CD4-positive, alpha-beta T cell treated with Interleukin-4 for 4 hours (primary cell): ENCODE results near the gene XKR7.
"Not testable (repeated sequence)": the region's sequence is repeated elsewhere in the genome, so short reads cannot be mapped to it uniquely, and the experiment has no call there.

ENCODE experiments used
- DNase-seq: peaks from one replicate; pipeline ENCODE4 v3.0.0-alpha.2; 2020

The XKR7 gene, protein sequence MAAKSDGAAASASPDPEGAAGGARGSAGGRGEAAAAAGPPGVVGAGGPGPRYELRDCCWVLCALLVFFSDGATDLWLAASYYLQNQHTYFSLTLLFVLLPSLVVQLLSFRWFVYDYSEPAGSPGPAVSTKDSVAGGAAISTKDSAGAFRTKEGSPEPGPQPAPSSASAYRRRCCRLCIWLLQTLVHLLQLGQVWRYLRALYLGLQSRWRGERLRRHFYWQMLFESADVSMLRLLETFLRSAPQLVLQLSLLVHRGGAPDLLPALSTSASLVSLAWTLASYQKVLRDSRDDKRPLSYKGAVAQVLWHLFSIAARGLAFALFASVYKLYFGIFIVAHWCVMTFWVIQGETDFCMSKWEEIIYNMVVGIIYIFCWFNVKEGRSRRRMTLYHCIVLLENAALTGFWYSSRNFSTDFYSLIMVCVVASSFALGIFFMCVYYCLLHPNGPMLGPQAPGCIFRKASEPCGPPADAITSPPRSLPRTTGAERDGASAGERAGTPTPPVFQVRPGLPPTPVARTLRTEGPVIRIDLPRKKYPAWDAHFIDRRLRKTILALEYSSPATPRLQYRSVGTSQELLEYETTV

GRCh38 chr20:31967830-31968249 lies at the start of gene XKR7:
TSS of gene XKR7 (plus strand) at chr20:31968151. CDS start at chr20:31968176, 25 bp downstream.
- no peak for DNase-seq

DNA sequence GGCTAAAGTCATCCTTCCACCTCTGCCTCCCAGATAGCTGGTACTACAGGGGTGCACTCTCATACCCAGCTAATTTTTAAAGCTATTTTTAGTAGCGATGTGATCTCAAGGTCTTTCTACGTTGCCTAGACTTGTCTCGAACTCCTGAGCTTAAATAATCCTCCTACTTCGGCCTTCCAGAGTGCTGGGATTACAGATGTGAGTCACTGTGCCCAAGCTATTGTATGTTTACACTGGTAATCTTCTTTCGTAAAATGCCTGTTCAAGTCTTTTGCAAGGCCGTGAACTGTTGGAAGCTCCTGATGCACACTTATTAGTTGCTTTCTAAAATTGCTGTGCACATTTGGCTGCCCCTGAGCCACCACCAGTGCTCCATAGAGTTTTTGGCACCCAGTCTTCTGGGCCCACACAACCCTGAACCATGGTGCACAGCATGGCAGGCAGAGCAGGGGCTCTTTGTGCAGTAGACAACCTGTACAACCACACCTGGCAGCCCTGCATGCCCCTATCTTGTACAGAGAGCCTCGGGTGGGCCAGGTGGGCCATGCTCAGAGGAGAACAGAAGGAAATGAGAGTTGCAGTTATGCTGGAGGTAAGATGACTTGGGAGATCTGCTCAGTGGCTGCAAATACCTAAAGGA lies 49.4 kb upstream of the XKR7 start:
- DNase-seq: no peak

GRCh38 chr20:31919410-31920155 lies 48.4 kb upstream of the XKR7 start:
- DNase-seq: no peak

DNA sequence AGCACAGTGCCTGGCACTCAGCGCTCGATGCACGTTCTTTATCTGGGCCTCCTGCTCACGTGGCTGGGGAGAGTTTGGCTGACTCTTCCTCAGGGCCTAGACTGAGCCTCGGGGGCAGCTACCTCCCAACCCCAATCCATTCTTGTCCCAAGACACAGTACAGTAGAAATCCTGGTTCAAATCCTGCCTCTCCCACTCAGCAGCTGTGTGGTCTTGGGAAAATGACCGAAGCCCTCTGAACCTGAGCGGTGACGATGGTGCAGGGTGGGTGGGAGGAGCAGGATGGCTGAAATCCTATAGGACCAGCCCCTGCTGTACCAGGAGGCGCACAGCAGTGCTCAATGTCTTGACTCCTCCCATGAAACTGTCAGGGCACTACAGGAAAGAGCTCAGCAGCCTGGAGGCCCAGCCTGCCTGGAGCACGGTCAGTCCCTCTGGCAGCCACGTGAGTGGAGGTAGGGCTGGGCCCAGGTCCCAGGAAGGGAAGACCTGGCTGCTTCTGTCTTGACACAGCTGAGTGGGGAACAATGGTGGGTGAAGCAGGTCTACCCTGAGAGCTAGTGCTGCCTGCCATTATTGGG lies 47.6 kb upstream of the XKR7 start:
- no peak for DNase-seq

- not testable (repeated sequence) for DNase-seq
Measured at GRCh38 chr20:31921480-31921879, 46.5 kb upstream of the XKR7 start.

- no peak for DNase-seq
Measured at GRCh38 chr20:31922181-31922580, 45.8 kb upstream of the XKR7 start.

DNA sequence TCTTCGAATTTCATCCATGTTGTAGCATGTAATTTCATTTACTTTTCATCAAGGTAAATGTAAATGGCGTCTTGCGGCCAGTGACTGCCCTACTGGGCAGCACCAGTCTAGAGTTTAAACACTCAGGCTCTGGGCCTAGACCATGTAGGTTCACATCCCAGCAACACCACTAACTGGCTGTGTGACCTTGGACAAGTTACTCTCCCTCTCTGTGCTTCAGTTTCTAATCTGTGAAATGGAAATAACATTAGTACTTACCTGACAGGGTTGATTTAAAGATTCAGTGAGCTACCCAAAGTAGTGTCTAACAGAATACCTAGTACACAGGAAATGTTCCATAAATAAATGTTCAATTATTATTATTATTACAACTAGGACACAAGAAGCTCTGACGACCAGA lies 45.4 kb upstream of the XKR7 start:
- DNase-seq: no peak

GRCh38 chr20:31923388-31924331 lies 44.3 kb upstream of the XKR7 start:
- no peak for DNase-seq

DNA sequence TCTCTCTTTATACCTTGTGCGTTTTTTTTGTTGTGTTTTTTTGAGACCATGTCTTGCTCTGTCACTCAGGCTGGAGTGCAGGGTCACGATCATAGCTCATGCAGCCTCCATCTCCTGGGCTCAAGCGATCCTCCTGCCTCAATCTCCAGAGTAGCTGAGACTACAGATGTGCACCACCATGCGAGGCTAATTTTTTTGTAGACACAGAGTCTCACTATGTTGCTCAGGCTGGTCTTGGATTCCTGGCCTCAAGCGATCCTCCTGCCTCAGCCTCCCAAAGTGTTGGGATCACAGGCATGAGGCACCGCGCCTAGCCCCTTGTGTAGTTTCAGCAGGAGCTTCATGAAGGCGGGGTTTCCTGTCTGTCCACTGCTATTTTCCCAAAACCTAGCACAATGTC lies 43.4 kb upstream of the XKR7 start:
- DNase-seq: no peak

GRCh38 chr20:31925631-31926030 lies 42.3 kb upstream of the XKR7 start:
- no peak for DNase-seq

GRCh38 chr20:31926493-31926892 lies 41.5 kb upstream of the XKR7 start:
- DNase-seq: no peak

GRCh38 chr20:31927627-31928159 lies 40.3 kb upstream of the XKR7 start:
- DNase-seq: no peak

- DNase-seq: not testable (repeated sequence)
Measured at GRCh38 chr20:31929631-31930030, 38.3 kb upstream of the XKR7 start.

DNA sequence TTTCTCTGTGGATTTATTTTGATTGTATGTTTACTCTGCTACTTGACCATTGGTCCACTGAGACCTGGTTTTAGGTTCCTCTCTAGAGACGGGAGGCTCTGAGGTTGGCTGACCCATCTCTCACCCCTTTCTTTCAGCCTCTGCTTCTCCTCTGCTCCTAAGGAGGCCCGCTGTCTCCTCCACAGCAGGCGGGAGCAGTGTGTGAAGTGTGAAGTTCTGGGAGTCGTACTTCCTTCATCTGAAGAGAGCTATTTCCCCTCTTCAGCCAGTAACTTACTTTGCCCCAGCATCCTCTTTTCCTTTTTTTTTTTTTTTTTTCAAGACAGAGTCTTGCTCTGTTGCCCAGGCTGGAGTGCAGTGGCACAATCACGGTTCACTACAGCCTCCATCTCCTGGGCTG lies 37.2 kb upstream of the XKR7 start:
- DNase-seq: no peak

DNA sequence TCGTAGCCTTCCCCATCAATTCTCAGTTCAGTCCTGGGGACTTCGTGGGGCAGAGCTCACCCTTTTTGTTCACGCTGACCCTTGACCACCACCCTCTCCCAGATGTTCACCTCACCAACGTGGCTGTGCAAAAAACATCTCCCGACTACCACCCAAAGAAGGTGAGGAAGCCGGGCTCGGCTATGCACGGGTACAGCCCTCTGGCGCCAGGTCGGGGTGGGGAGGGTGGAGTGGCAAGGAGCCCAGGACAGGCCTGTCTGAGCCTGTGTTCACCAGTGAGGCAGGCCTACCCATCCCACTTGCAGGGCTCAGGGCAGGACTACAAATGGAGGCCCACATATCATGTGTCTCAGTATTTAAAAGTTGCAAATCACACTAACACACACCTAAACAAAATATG lies 34.3 kb upstream of the XKR7 start:
- no peak for DNase-seq

DNA sequence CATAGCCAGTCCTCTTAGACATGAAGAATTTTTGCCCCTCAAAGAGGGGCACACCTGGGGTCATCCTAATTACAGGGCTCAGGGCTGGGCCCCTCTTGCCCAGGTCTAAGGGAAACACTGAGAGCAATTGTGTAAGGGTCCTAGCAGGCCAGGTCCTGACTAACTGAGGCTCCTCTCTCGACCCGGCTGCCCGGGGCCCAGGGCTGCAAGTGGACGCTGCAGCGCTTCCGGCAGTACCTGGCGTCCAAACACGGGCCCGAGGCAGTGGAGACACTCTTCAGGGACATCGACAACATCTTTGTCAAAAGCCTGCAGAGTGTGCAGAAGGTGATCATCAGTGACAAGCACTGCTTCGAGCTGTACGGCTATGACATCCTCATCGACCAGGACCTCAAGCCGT lies 33.5 kb upstream of the XKR7 start:
- DNase-seq: no peak

- DNase-seq: no peak
Measured at GRCh38 chr20:31934968-31935764, 32.8 kb upstream of the XKR7 start.

DNA sequence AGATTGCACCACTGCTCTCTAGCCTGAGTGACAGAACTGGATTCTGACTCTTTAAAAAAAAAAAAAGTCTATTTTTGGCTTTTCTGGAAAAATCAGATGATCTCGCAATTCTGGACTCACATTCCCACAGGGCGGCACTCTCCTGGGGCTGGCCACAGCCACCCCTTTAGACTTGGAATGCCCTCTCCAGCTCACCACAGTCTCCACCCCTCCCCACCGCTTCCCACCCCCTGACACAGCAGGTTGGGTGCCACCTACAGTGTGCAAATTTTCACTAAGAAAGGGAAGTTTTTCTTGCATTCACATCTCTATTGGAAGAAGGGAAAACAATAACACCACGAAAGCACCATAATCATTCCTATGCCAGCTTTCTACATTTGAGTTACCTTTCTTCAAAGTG lies 31.5 kb upstream of the XKR7 start:
- DNase-seq: no peak

DNA sequence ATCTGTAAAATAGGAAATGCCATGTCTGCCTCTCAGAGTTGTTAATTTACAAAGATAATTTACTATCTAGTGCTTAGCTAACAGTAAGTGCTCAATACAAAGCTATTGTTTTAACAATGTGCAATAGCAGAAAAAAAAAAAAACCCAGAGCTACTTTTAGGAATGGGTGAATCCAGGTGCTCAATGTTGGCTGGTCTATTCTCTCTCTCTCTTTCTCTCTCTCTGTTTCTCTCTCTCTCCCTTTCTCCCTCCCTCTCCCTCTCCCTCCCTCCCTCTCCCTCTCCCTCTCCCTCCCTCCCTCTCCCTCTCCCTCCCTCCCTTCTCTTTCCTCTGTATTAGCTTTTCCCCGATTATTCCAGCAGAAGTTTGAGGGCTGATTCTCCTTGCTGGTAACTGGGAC lies 30.1 kb upstream of the XKR7 start:
- no peak for DNase-seq

- DNase-seq: no peak
Measured at GRCh38 chr20:31939661-31940060, 28.3 kb upstream of the XKR7 start.

DNA sequence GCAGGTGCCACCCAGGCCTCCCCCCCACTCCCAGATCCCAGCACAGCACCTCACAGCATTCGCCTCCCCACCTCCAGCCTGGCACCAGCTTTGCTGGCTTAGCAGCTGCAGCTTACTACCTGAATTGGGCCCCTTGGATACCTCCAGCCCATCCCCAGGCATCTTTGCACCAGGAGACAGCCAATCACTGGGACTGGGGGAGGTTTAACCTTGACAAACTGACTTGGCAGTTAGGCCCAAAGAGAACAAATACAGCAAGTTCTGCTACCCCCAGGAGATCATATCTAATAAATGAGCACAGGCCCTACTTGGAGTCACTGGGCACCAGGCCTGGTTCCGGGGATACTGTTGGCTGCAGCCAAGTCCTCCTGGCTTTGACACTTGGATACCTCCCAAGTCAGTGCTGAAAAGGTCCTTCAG lies 24.9 kb upstream of the XKR7 start:
- DNase-seq: no peak
